ENCODE data around the gene AMER1. TPM values are rescaled to one million over a fixed set of nuclear protein-coding genes. Genes with fewer than 3 reads are reported as not detected.

AMER1 gene
- total and polyA plus RNA-seq, 4 experiments from 2014 or later, result 0.05 to 5.5 (median 5.2) TPM; not detected in 1

GRCh38 chrX:64186974-64187761, 18.3 kb downstream of the AMER1 start:
- Mint-ChIP-seq H3K4me3 (no peak overlapping the region), H3K9me3 (no peaks in the 10 kb centered on the region), H3K27ac (no peak overlapping the region), H3K4me1 (no peaks in the 10 kb centered on the region), H3K36me3 (peaks cover 15 to 22% of the 10 kb centered on the region in 2 donors), H3K27me3 (no peaks in the 10 kb centered on the region)
- H3K36me3 ChIP-seq (ENCODE audit: insufficient read depth, low read length), result no peaks in the 10 kb centered on the region
- POLR2A ChIA-PET (ENCODE audit: partially characterized antibody), result no interaction called here
- no peak for DNase-seq
- intact Hi-C loops (cut with micrococcal nuclease), result no loop called here
- CTCF ChIA-PET (ENCODE audit: partially characterized antibody), result no interaction called here
- no peak overlapping the region for H3K4me3 ChIP-seq (ENCODE audit: low read length in 2 of 2)
- H3K27me3 ChIP-seq (ENCODE audit: insufficient read depth, low read length), result no peaks in the 10 kb centered on the region
- H3K9me3 ChIP-seq (ENCODE audit: control insufficient read depth in 1 of 2, low read length in 2 of 2), result no peaks in the 10 kb centered on the region
- no peaks in the 10 kb centered on the region for H3K4me1 ChIP-seq (ENCODE audit: insufficient read depth, low read length)
- H3K27ac ChIP-seq (ENCODE audit: low read depth, low read length), result no peak overlapping the region

GRCh38 chrX:64184396-64184795, 21.1 kb downstream of the AMER1 start:
- intact Hi-C loops (cut with micrococcal nuclease), result no loop called here
- H3K4me3 Mint-ChIP-seq, result no peak overlapping the region
- H3K4me3 ChIP-seq (ENCODE audit: low read length in 2 of 2), result no peak overlapping the region
- ChIA-PET POLR2A (ENCODE audit: partially characterized antibody) (no interaction called here), CTCF (ENCODE audit: partially characterized antibody) (no interaction called here)
- DNase-seq, result no peak
- H3K36me3 ChIP-seq (ENCODE audit: insufficient read depth, low read length), result no peaks in the 10 kb centered on the region
- H3K36me3 Mint-ChIP-seq, result no peaks in the 10 kb centered on the region
- no peak overlapping the region for H3K27ac Mint-ChIP-seq
- no peaks in the 10 kb centered on the region for H3K4me1 Mint-ChIP-seq
- no peaks in the 10 kb centered on the region for H3K9me3 ChIP-seq (ENCODE audit: control insufficient read depth in 1 of 2, low read length in 2 of 2)
- no peaks in the 10 kb centered on the region for H3K4me1 ChIP-seq (ENCODE audit: insufficient read depth, low read length)
- no peaks in the 10 kb centered on the region for H3K27me3 Mint-ChIP-seq
- no peaks in the 10 kb centered on the region for H3K9me3 Mint-ChIP-seq
- H3K27me3 ChIP-seq (ENCODE audit: insufficient read depth, low read length), result no peaks in the 10 kb centered on the region
- H3K27ac ChIP-seq (ENCODE audit: low read depth, low read length), result no peak overlapping the region

GRCh38 chrX:64182208-64182607, 23.3 kb downstream of the AMER1 start:
- POLR2A ChIA-PET (ENCODE audit: partially characterized antibody), result no interaction called here
- DNase-seq, result no peak
- Histone ChIP-seq H3K4me1 (ENCODE audit: insufficient read depth, low read length) (no peaks in the 10 kb centered on the region), H3K4me3 (ENCODE audit: low read length in 2 of 2) (no peak overlapping the region), H3K36me3 (ENCODE audit: insufficient read depth, low read length) (no peaks in the 10 kb centered on the region), H3K9me3 (ENCODE audit: control insufficient read depth in 1 of 2, low read length in 2 of 2) (no peaks in the 10 kb centered on the region), H3K27ac (ENCODE audit: low read depth, low read length) (no peak overlapping the region), H3K27me3 (ENCODE audit: insufficient read depth, low read length) (no peaks in the 10 kb centered on the region)
- CTCF ChIA-PET (ENCODE audit: partially characterized antibody), result no interaction called here
- Mint-ChIP-seq H3K4me1 (no peaks in the 10 kb centered on the region), H3K4me3 (no peak overlapping the region), H3K9me3 (no peaks in the 10 kb centered on the region), H3K27ac (no peak overlapping the region), H3K36me3 (no peaks in the 10 kb centered on the region), H3K27me3 (no peaks in the 10 kb centered on the region)
- intact Hi-C loops (cut with micrococcal nuclease), result no loop called here

DNA sequence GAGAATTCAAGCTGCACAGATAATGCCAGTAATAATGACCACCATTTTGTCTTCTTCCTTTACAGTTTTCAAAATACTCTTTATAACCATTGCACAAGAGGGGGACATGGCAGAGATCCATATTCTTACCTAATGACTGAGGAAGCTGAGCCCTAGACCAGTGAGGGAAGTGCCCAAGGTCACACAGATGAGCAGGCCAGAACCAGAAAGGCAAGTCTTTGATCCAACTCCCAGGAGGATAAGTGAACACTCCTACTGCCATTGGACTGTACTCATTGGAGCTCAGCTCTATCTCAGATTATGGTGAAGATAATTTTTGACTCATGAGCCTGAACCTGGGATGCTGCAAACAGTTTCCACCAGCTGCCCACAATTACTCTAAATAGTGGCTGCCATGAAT, 28.6 kb downstream of the AMER1 start:
- intact Hi-C loops (cut with micrococcal nuclease), result no loop called here
- Mint-ChIP-seq H3K27me3 (no peaks in the 10 kb centered on the region), H3K4me3 (no peak overlapping the region), H3K36me3 (no peaks in the 10 kb centered on the region), H3K4me1 (no peaks in the 10 kb centered on the region), H3K9me3 (no peaks in the 10 kb centered on the region), H3K27ac (peak overlapping the region in 1 of 7 donors; percentile 22)
- Histone ChIP-seq H3K4me3 (ENCODE audit: low read length in 2 of 2) (no peak overlapping the region), H3K36me3 (ENCODE audit: insufficient read depth, low read length) (no peaks in the 10 kb centered on the region), H3K4me1 (ENCODE audit: insufficient read depth, low read length) (no peaks in the 10 kb centered on the region), H3K9me3 (ENCODE audit: control insufficient read depth in 1 of 2, low read length in 2 of 2) (no peaks in the 10 kb centered on the region), H3K27me3 (ENCODE audit: insufficient read depth, low read length) (no peaks in the 10 kb centered on the region), H3K27ac (ENCODE audit: low read depth, low read length) (no peak overlapping the region)
- CTCF ChIA-PET (ENCODE audit: partially characterized antibody), result interaction anchor here (0.7 kb wide), 1 partner anchor 11 kb away, joined by 3 read pairs; no protein-coding TSS in a partner anchor
- DNase-seq, result no peak
- POLR2A ChIA-PET (ENCODE audit: partially characterized antibody), result no interaction called here

DNA sequence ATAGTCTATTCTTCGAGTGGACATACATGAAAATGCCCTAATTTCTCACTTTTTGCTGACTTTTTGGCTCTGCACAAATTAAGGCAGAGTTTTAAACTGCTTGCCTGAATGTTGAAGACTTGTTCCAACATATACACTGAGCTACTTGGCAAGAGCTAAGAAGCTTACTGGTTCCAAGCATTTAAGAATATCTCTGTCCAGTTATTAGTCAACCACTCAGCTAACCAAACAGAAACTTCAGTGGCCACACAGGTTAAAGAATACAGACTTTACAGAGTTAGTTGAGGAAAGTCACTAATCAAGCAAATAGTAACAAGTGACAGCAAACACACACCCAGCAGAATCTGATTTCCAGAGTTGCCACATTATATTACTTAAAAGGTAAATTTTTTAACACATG, 35.5 kb downstream of the AMER1 start:
- DNase-seq, result no peak
- Histone ChIP-seq H3K27me3 (ENCODE audit: insufficient read depth, low read length) (no peaks in the 10 kb centered on the region), H3K9me3 (ENCODE audit: control insufficient read depth in 1 of 2, low read length in 2 of 2) (no peaks in the 10 kb centered on the region), H3K4me1 (ENCODE audit: insufficient read depth, low read length) (no peaks in the 10 kb centered on the region), H3K36me3 (ENCODE audit: insufficient read depth, low read length) (no peaks in the 10 kb centered on the region), H3K4me3 (ENCODE audit: low read length in 2 of 2) (no peak overlapping the region), H3K27ac (ENCODE audit: low read depth, low read length) (no peak overlapping the region)
- CTCF ChIA-PET (ENCODE audit: partially characterized antibody), result no interaction called here
- intact Hi-C loops (cut with micrococcal nuclease), result no loop called here
- POLR2A ChIA-PET (ENCODE audit: partially characterized antibody), result no interaction called here
- no peak overlapping the region for H3K4me3 Mint-ChIP-seq
- peaks cover 0 to 3% (median 0%) of the 10 kb centered on the region in 8 donors for H3K9me3 Mint-ChIP-seq
- no peaks in the 10 kb centered on the region for H3K4me1 Mint-ChIP-seq
- no peak overlapping the region for H3K27ac Mint-ChIP-seq
- no peaks in the 10 kb centered on the region for H3K27me3 Mint-ChIP-seq
- no peaks in the 10 kb centered on the region for H3K36me3 Mint-ChIP-seq

DNA sequence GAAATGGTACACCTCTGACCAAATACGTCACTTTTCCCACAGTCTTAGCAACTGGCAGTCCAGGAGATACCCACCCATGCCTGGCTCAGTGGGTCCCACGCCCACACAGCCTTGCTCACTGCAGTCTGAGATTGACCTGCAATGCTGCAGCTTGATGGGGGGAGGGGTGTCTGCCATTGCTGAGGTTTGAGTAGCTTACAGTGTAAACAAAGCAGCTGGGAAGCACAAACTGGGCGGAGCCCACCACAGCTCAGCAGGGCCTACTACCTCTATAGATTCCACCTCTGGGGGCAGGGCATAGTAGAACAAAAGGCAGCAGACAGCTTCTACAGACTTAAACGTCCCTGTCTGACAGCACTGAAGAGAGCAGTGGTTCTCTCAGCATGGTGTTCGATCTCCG, 52.7 kb downstream of the AMER1 start:
- intact Hi-C loops (cut with micrococcal nuclease), result no loop called here

GRCh38 chrX:64151911-64152310, 53.6 kb downstream of the AMER1 start:
- ChIA-PET POLR2A (ENCODE audit: partially characterized antibody) (no interaction called here), CTCF (ENCODE audit: partially characterized antibody) (no interaction called here)
- no peaks in the 10 kb centered on the region for H3K27me3 ChIP-seq (ENCODE audit: insufficient read depth, low read length)
- H3K4me1 Mint-ChIP-seq, result no peaks in the 10 kb centered on the region
- no peak overlapping the region for H3K27ac Mint-ChIP-seq
- no peaks in the 10 kb centered on the region for H3K27me3 Mint-ChIP-seq
- peaks cover 0 to 1% of the 10 kb centered on the region in 2 donors for H3K36me3 Mint-ChIP-seq
- H3K27ac ChIP-seq (ENCODE audit: low read depth, low read length), result no peak overlapping the region
- no peaks in the 10 kb centered on the region for H3K4me1 ChIP-seq (ENCODE audit: insufficient read depth, low read length)
- no peak overlapping the region for H3K4me3 ChIP-seq (ENCODE audit: low read length in 2 of 2)
- DNase-seq, result no peak
- no peaks in the 10 kb centered on the region for H3K9me3 ChIP-seq (ENCODE audit: control insufficient read depth in 1 of 2, low read length in 2 of 2)
- intact Hi-C loops (cut with micrococcal nuclease), result no loop called here
- no peak overlapping the region for H3K4me3 Mint-ChIP-seq
- H3K9me3 Mint-ChIP-seq, result peaks cover 2 to 47% (median 30%) of the 10 kb centered on the region in 8 donors
- no peaks in the 10 kb centered on the region for H3K36me3 ChIP-seq (ENCODE audit: insufficient read depth, low read length)

More for the DNA sequence above, 52.7 kb downstream of the AMER1 start:
- Histone ChIP-seq H3K27ac (ENCODE audit: low read depth, low read length) (no peak overlapping the region), H3K36me3 (ENCODE audit: insufficient read depth, low read length) (no peaks in the 10 kb centered on the region), H3K4me3 (ENCODE audit: low read length in 2 of 2) (no peak overlapping the region), H3K27me3 (ENCODE audit: insufficient read depth, low read length) (no peaks in the 10 kb centered on the region), H3K4me1 (ENCODE audit: insufficient read depth, low read length) (no peaks in the 10 kb centered on the region), H3K9me3 (ENCODE audit: control insufficient read depth in 1 of 2, low read length in 2 of 2) (no peaks in the 10 kb centered on the region)
- H3K4me1 Mint-ChIP-seq, result no peaks in the 10 kb centered on the region
- ChIA-PET CTCF (ENCODE audit: partially characterized antibody) (no interaction called here), POLR2A (ENCODE audit: partially characterized antibody) (no interaction called here)
- H3K4me3 Mint-ChIP-seq, result no peak overlapping the region
- H3K27me3 Mint-ChIP-seq, result no peaks in the 10 kb centered on the region
- H3K36me3 Mint-ChIP-seq, result peaks cover 0 to 1% of the 10 kb centered on the region in 2 donors
- peaks cover 2 to 51% (median 30%) of the 10 kb centered on the region in 8 donors for H3K9me3 Mint-ChIP-seq
- H3K27ac Mint-ChIP-seq, result no peak overlapping the region
- no peak for DNase-seq

Measured in CD4-positive, alpha-beta memory T cell (primary cell).